ENCODE results near the gene TNFRSF25.
"Not testable (repeated sequence)": the region's sequence is repeated elsewhere in the genome, so short reads cannot be mapped to it uniquely, and the experiment has no call there.

TNFRSF25 gene

GRCh38 chr1:6495540-6496364 is 29.8 kb upstream of the TNFRSF25 start:
- no peak for DNase-seq (ENCODE audit: low spot score)

GRCh38 chr1:6495041-6495441 is 29.1 kb upstream of the TNFRSF25 start:
- TF ChIP-seq CTCF (IDR thresholded peaks at IDR 0.05; ENCODE audit: extremely low read depth, missing control alignments), result no peak
- no peak for DNase-seq (ENCODE audit: low spot score)

More at GRCh38 chr1:6495540-6496364, 29.8 kb upstream of the TNFRSF25 start:
- TF ChIP-seq CTCF (IDR thresholded peaks at IDR 0.05; ENCODE audit: extremely low read depth, missing control alignments), result no peak

- no peak for DNase-seq (ENCODE audit: low spot score)
Observed at GRCh38 chr1:6494627-6495026, 28.7 kb upstream of the TNFRSF25 start.

GRCh38 chr1:6493834-6494223 is 27.9 kb upstream of the TNFRSF25 start:
- DNase-seq (ENCODE audit: low spot score), result not testable (repeated sequence)

More at GRCh38 chr1:6494627-6495026, 28.7 kb upstream of the TNFRSF25 start:
- TF ChIP-seq CTCF (IDR thresholded peaks at IDR 0.05; ENCODE audit: extremely low read depth, missing control alignments), result no peak

- TF ChIP-seq CTCF (IDR thresholded peaks at IDR 0.05; ENCODE audit: extremely low read depth, missing control alignments), result no peak
- DNase-seq (ENCODE audit: low spot score), result no peak
Observed at GRCh38 chr1:6491966-6492365, 26.0 kb upstream of the TNFRSF25 start.

GRCh38 chr1:6491480-6491962 is 25.5 kb upstream of the TNFRSF25 start, which contains the start of gene PLEKHG5:
Gene PLEKHG5 (minus strand): TSS chr1:6491667. CDS start chr1:6477571, 14,096 bp downstream.
- DNase-seq (ENCODE audit: low spot score), result no peak
- TF ChIP-seq CTCF (IDR thresholded peaks at IDR 0.05; ENCODE audit: extremely low read depth, missing control alignments), result no peak

- no peak for DNase-seq (ENCODE audit: low spot score)
- no peak for TF ChIP-seq CTCF (IDR thresholded peaks at IDR 0.05; ENCODE audit: extremely low read depth, missing control alignments)
Observed at GRCh38 chr1:6491081-6491449, 25.1 kb upstream of the TNFRSF25 start.
